SK-N-SH (cell line): ENCODE results near the gene LRIT2. TPM values are rescaled to one million over a fixed set of nuclear protein-coding genes. Genes with fewer than 3 reads are reported as not detected.

Experiments
- CTCF ChIA-PET: fragments of 300-600, 350-600 bp; formaldehyde crosslinking; extraction: SDS; loops from one replicate; lab custom pipeline; 2021; lab: Yijun Ruan, JAX
- POLR2A ChIA-PET: fragments of 350-600 bp; sonication (Branson Sonifier 250); formaldehyde crosslinking; extraction: SDS; loops from one replicate; lab custom pipeline; 2020; ENCODE audit warnings: antibody characterized with exemption, inconsistent platforms; lab: Yijun Ruan, JAX
- DNase-seq: peaks from one replicate; pipeline ENCODE4 v3.0.0; 2012
- H2AFZ ChIP-seq: fragments of 200-600 bp; sonication (generic); 2 replicates; pipeline ENCODE4 v1.8.1; 2016; ENCODE audit warnings: antibody characterized with exemption, mild to moderate bottlenecking, low read depth
- H3F3A ChIP-seq: fragments of 200-600 bp; sonication (generic); replicated peaks from 2 replicates; pipeline ENCODE3; 2016; ENCODE audit warnings: antibody characterized with exemption, mild to moderate bottlenecking; ENCODE audit not compliant: insufficient read depth
- H3K27ac ChIP-seq, 2 experiments: fragments of 200-500 bp in 1 of 2; fragments of 200-600 bp in 1 of 2; sonication (Bioruptor generic) in 1 of 2; sonication (generic), shearing (Covaris generic) in 1 of 2; 2 replicates each; pipeline versions ENCODE4 v1.5.1 to v1.6.1; 2014 to 2016; ENCODE audit warnings: low read depth in 2 of 2, inconsistent platforms in 1 of 2, low read length in 1 of 2, mild to moderate bottlenecking in 1 of 2, mixed read lengths in 1 of 2
- H3K27me3 ChIP-seq: fragments of 200-600 bp; sonication (generic), shearing (Covaris generic); 2 replicates; pipeline ENCODE4 v1.6.1; 2016; ENCODE audit warnings: mixed run types; ENCODE audit not compliant: insufficient read depth
- H3K36me3 ChIP-seq, 2 experiments: fragments of 200-500 bp in 1 of 2; fragments of 200-600 bp in 1 of 2; sonication (Bioruptor generic) in 1 of 2; sonication (generic) in 1 of 2; replicated peaks in 1 of 2; 2 replicates each; pipeline versions ENCODE3 to v1.5.1; 2014 to 2016; ENCODE audit warnings: low read length in 1 of 2, mild to moderate bottlenecking in 1 of 2; ENCODE audit not compliant: insufficient read depth in 2 of 2, control insufficient read depth in 1 of 2
- H3K4me1 ChIP-seq, 2 experiments: fragments of 200-500 bp in 1 of 2; fragments of 200-600 bp in 1 of 2; sonication (Bioruptor generic) in 1 of 2; sonication (generic), shearing (Covaris generic) in 1 of 2; 2 replicates each; pipeline versions ENCODE4 v1.5.1 to v1.6.1; 2014 to 2016; ENCODE audit warnings: low read depth in 1 of 2, low read length in 1 of 2, mixed run types in 1 of 2; ENCODE audit not compliant: insufficient read depth in 2 of 2, control insufficient read depth in 1 of 2
- H3K4me2 ChIP-seq: fragments of 200-600 bp; sonication (generic), shearing (Covaris generic); 2 replicates; pipeline ENCODE4 v1.6.1; 2017; ENCODE audit warnings: mixed run types
- H3K4me3 ChIP-seq, 2 experiments: fragments of 200-500 bp in 1 of 2; fragments of 200-600 bp in 1 of 2; sonication (Bioruptor generic) in 1 of 2; sonication (generic), shearing (Covaris generic) in 1 of 2; 2 replicates each; pipeline versions ENCODE4 v1.5.1 to v1.8.1; 2014 to 2016; ENCODE audit warnings: low read depth in 2 of 2, inconsistent platforms in 1 of 2, low read length in 1 of 2, mild to moderate bottlenecking in 1 of 2, mixed read lengths in 1 of 2, moderate library complexity in 1 of 2
- H3K79me2 ChIP-seq: fragments of 200-600 bp; sonication (generic); 2 replicates; pipeline ENCODE4 v1.8.1; 2017; ENCODE audit warnings: mild to moderate bottlenecking; ENCODE audit not compliant: insufficient read depth
- H3K9ac ChIP-seq: fragments of 200-600 bp; sonication (generic); 2 replicates; pipeline ENCODE4 v1.6.1; 2017; ENCODE audit warnings: mixed run types
- H3K9me2 ChIP-seq: fragments of 200-600 bp; sonication (generic); 2 replicates; pipeline ENCODE4 v1.6.1; 2017; ENCODE audit warnings: mixed run types
- H3K9me3 ChIP-seq: fragments of 200-600 bp; sonication (generic); 2 replicates; pipeline ENCODE4 v1.6.1; 2017; ENCODE audit warnings: mixed run types, mild to moderate bottlenecking, moderate library complexity
- H4K20me1 ChIP-seq: fragments of 200-600 bp; sonication (generic); 2 replicates; pipeline ENCODE4 v1.6.1; 2017; ENCODE audit warnings: mild to moderate bottlenecking, mixed run types; ENCODE audit not compliant: insufficient read depth
- CHD2 ChIP-seq: fragments of 150-350 bp; IDR thresholded peaks from 2 replicates; pipeline ENCODE4 v1.6.1; 2018; ENCODE audit warnings: low read length; ENCODE audit not compliant: partially characterized antibody
- CTCF ChIP-seq: fragments of 200-600 bp; sonication (generic); IDR thresholded peaks from 2 replicates; pipeline ENCODE4 v1.6.1; 2017; ENCODE audit warnings: antibody characterized with exemption, mild to moderate bottlenecking, moderate library complexity
- ELF1 ChIP-seq: IDR thresholded peaks from 2 replicates; pipeline ENCODE4 v1.4.0; 2012
- EP300 ChIP-seq, 2 experiments: IDR thresholded peaks; 2 replicates each; pipeline versions ENCODE4 v1.4.0 to v1.6.1; 2012; ENCODE audit warnings: borderline replicate concordance in 1 of 2, low read depth in 1 of 2, low read length in 1 of 2
- EZH2phosphoT487 ChIP-seq: fragments of 200-600 bp; sonication (generic); IDR thresholded peaks from 2 replicates; pipeline ENCODE4 v1.6.1; 2017; ENCODE audit warnings: low read depth, mixed run types, mild to moderate bottlenecking, antibody characterized with exemption, moderate library complexity, borderline replicate concordance
- FOXJ3 ChIP-seq: sonication (generic); formaldehyde crosslinking; IDR thresholded peaks from 2 replicates; pipeline ENCODE4 v1.5.1; 2020; ENCODE audit warnings: mild to moderate bottlenecking, missing genetic modification reagents
- FOXM1 ChIP-seq: IDR thresholded peaks from 2 replicates; pipeline ENCODE4 v1.4.0; 2012; ENCODE audit warnings: low read depth, mild to moderate bottlenecking
- GABPA ChIP-seq: IDR thresholded peaks from 2 replicates; pipeline ENCODE4 v1.4.0; 2012; ENCODE audit warnings: low read depth, mild to moderate bottlenecking
- GATA2 ChIP-seq: sonication (generic); formaldehyde crosslinking; IDR thresholded peaks from 2 replicates; pipeline ENCODE4 v1.5.0; 2020; ENCODE audit warnings: mild to moderate bottlenecking, missing genetic modification reagents
- MEF2A ChIP-seq: IDR thresholded peaks from 2 replicates; pipeline ENCODE4 v1.4.0; 2012; ENCODE audit warnings: low read depth, borderline replicate concordance
- NFIC ChIP-seq: IDR thresholded peaks from 2 replicates; pipeline ENCODE4 v1.4.0; 2012; ENCODE audit warnings: borderline replicate concordance
- NRF1 ChIP-seq: IDR thresholded peaks from 2 replicates; pipeline ENCODE4 v1.6.1; 2012; ENCODE audit warnings: low read depth, mild to moderate bottlenecking, low read length
- REST ChIP-seq: IDR thresholded peaks from 2 replicates; pipeline ENCODE4 v1.6.1; 2012; ENCODE audit warnings: mild to moderate bottlenecking, low read depth, low read length, moderate library complexity
- SIN3A ChIP-seq: IDR thresholded peaks from 2 replicates; pipeline ENCODE4 v1.6.1; 2012; ENCODE audit warnings: low read depth, mild to moderate bottlenecking, low read length, moderate library complexity, borderline replicate concordance
- SMC3 ChIP-seq: IDR thresholded peaks from 2 replicates; pipeline ENCODE4 v1.6.1; 2012; ENCODE audit warnings: low read depth, low read length, improper control_type of control experiment
- TCF12 ChIP-seq: IDR thresholded peaks from 2 replicates; pipeline ENCODE4 v1.4.0; 2012
- TEAD4 ChIP-seq: IDR thresholded peaks from 2 replicates; pipeline ENCODE4 v1.4.0; 2012; ENCODE audit warnings: mild to moderate bottlenecking, borderline replicate concordance; ENCODE audit not compliant: insufficient read depth
- USF1 ChIP-seq: IDR thresholded peaks from 2 replicates; pipeline ENCODE4 v1.4.0; 2012; ENCODE audit warnings: low read depth, borderline replicate concordance
- YY1 ChIP-seq: IDR thresholded peaks from 2 replicates; pipeline ENCODE4 v1.4.0; 2012; ENCODE audit warnings: low read depth, mild to moderate bottlenecking
- ZBTB33 ChIP-seq: IDR thresholded peaks from 2 replicates; pipeline ENCODE4 v1.4.0; 2012; ENCODE audit warnings: low read depth, borderline replicate concordance
- WGBS: methylation state at CpG from one replicate; pipeline ENCODE4 v1.1.6; 2017; ENCODE audit warnings: low lambda C conversion rate; 5-methylcytosine and 5-hydroxymethylcytosine counted together
- polyA plus RNA-seq, 3 experiments: library from polyadenylated mRNA; depleted of rRNA; stranded (reverse); fragments of >200 nt; gene quantifications; 2 replicates each; pipeline ENCODE4 v1.2.3, GENCODE V29; 2012
- TF ChIP-seq, protein P1 (sequence below): IDR thresholded peaks from 2 replicates; pipeline ENCODE4; 2012

The LRIT2 gene
- polyA plus RNA-seq, 1 of the 3 experiments (the other 2 are of a cell fraction): not detected

DNA sequence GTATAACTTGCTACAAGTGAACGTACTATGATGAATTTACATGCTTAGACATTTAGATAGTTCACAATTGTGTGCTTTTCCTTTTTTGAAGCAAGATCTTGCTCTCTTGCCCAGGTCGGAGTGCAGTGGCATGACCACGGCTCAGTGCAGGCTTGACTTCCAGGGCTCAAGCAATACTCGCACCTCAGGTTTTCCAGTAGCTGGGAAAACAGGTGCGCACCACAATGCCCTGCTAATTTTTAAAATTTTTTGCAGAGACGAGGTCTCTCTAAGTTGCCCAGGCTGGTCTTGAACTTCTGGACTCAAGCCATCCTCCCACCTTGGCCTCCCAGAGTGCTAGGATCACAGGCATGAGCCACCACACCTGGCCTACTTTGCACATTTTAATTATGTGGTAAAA is 49.9 kb downstream of the LRIT2 start (continued):
- no peak for TF ChIP-seq CTCF
- no peak for TF ChIP-seq NRF1
- no peak for TF ChIP-seq FOXJ3 (CRISPR knock-in tag)
- TF ChIP-seq TCF12: no peak
- no peak for TF ChIP-seq REST
- no peak for TF ChIP-seq USF1
- TF ChIP-seq FOXM1: no peak

GRCh38 chr10:84173501-84173929 is 51.8 kb downstream of the LRIT2 start, which contains the start of gene GPR15LG:
TSS of gene GPR15LG (plus strand) at chr10:84173801. CDS start at chr10:84173852, 51 bp downstream.
- CTCF ChIA-PET: interaction anchor here (2.0 kb wide), 1 partner anchor 25 kb away, joined by 6 read pairs; no protein-coding TSS in a partner anchor
- no peak within 1 kb of the TSS for H2AFZ ChIP-seq
- no peak for DNase-seq
- no peaks in the 10 kb centered on the region for H3K9me2 ChIP-seq
- no peak within 1 kb of the TSS for H3K4me3 ChIP-seq
- 22% methylated on average over 2 of the region's 2 CpGs for WGBS
- no peaks in the 10 kb centered on the region for H3K9me3 ChIP-seq
- H4K20me1 ChIP-seq: no peaks in the 10 kb centered on the region
- no peaks in the 10 kb centered on the region for H3K36me3 ChIP-seq
- H3K79me2 ChIP-seq: no peaks in the 10 kb centered on the region
- H3K4me2 ChIP-seq: no peak within 1 kb of the TSS
- no peaks in the 10 kb centered on the region for H3K4me1 ChIP-seq
- H3K9ac ChIP-seq: no peak within 1 kb of the TSS
- H3K27ac ChIP-seq: no peak within 1 kb of the TSS
- H3K27me3 ChIP-seq: no peaks in the 10 kb centered on the region
- POLR2A ChIA-PET: no interaction called here
- H3F3A ChIP-seq: no peaks in the 10 kb centered on the region
- TF ChIP-seq NRF1: no peak
- TF ChIP-seq ELF1: no peak
- no peak for TF ChIP-seq GATA2 (CRISPR knock-in tag)
- no peak for TF ChIP-seq SMC3
- TF ChIP-seq TCF12: no peak
- TF ChIP-seq MEF2A: no peak
- no peak for TF ChIP-seq TEAD4
- no peak for TF ChIP-seq YY1
- TF ChIP-seq EZH2phosphoT487: no peak
- no peak for TF ChIP-seq CHD2
- no peak for TF ChIP-seq GABPA
- no peak for TF ChIP-seq SIN3A
- TF ChIP-seq, protein P1, sequence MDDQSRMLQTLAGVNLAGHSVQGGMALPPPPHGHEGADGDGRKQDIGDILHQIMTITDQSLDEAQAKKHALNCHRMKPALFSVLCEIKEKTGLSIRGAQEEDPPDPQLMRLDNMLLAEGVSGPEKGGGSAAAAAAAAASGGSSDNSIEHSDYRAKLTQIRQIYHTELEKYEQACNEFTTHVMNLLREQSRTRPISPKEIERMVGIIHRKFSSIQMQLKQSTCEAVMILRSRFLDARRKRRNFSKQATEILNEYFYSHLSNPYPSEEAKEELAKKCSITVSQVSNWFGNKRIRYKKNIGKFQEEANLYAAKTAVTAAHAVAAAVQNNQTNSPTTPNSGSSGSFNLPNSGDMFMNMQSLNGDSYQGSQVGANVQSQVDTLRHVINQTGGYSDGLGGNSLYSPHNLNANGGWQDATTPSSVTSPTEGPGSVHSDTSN: no peak
- no peak for TF ChIP-seq ZBTB33
- no peak for TF ChIP-seq NFIC
- no peak for TF ChIP-seq EP300 (IDR thresholded peaks at IDR 0.05; ENCODE audit: borderline replicate concordance in 1 of 2, low read depth in 1 of 2, low read length in 1 of 2)
